Nephron (organoid): ENCODE results near the gene LRRC4B.
A peak's percentile ranks its signal among the peaks of the same experiment; 100 is the strongest.
"Not testable (repeated sequence)": the region's sequence is repeated elsewhere in the genome, so short reads cannot be mapped to it uniquely, and the experiment has no call there.

ENCODE experiments used
- H3K27ac Mint-ChIP-seq, 3 experiments: 2 replicates each; pipeline ENCODE4 v1.8.0; 2020; ENCODE audit warnings: mixed read lengths in 3 of 3, mild to moderate bottlenecking in 2 of 3, moderate library complexity in 1 of 3
- H3K27me3 Mint-ChIP-seq: 2 replicates; pipeline ENCODE4 v1.8.0; 2021; ENCODE audit warnings: low read depth, mild to moderate bottlenecking, moderate library complexity, mixed read lengths
- H3K36me3 Mint-ChIP-seq: 2 replicates; pipeline ENCODE4 v1.8.0; 2020; ENCODE audit warnings: low read depth, mixed read lengths
- H3K4me1 Mint-ChIP-seq: 2 replicates; pipeline ENCODE4 v1.8.0; 2020; ENCODE audit warnings: mixed read lengths
- H3K4me3 Mint-ChIP-seq, 3 experiments: 2 replicates each; pipeline ENCODE4 v1.8.0; 2020; ENCODE audit warnings: mild to moderate bottlenecking in 3 of 3, mixed read lengths in 3 of 3, moderate library complexity in 2 of 3
- H3K9me3 Mint-ChIP-seq: 2 replicates; pipeline ENCODE4 v1.8.0; 2020; ENCODE audit warnings: mixed read lengths
- CTCF ChIP-seq, 3 experiments: fragments of 200-600 bp; sonication (generic); IDR thresholded peaks; one replicate each; pipeline ENCODE4 v1.5.0; 2021; ENCODE audit warnings: antibody characterized with exemption in 3 of 3; ENCODE audit not compliant: unreplicated experiment in 3 of 3

The LRRC4B gene

GRCh38 chr19:50476224-50476906, 91.9 kb downstream of the LRRC4B start, which contains the start of the genes EMC10 and GARIN5A:
TSS of gene EMC10 (plus strand) at chr19:50476507. CDS start at chr19:50476545, 38 bp downstream.
TSS of gene GARIN5A (minus strand) at chr19:50476848. CDS start at chr19:50476388, 460 bp downstream.
- peak within 1 kb of the TSS; percentile 97 to 98 (median 98) for H3K4me3 Mint-ChIP-seq
- TF ChIP-seq CTCF (IDR thresholded peaks at IDR 0.05; ENCODE audit: unreplicated experiment in 3 of 3), result no peak
- H3K27me3 Mint-ChIP-seq, result no peaks in the 10 kb centered on the region

GRCh38 chr19:50475736-50476223, 92.5 kb downstream of the LRRC4B start:
- no peak for TF ChIP-seq CTCF (IDR thresholded peaks at IDR 0.05; ENCODE audit: unreplicated experiment in 3 of 3)
- H3K4me3 Mint-ChIP-seq, result peak overlapping the region; percentile 97 to 98 (median 98)
- peak overlapping the region in 1 of 3 experiments; percentile 99 for H3K27ac Mint-ChIP-seq
- H3K27me3 Mint-ChIP-seq, result no peaks in the 10 kb centered on the region
- peaks cover 3% of the 10 kb centered on the region for H3K9me3 Mint-ChIP-seq
- peaks cover 31% of the 10 kb centered on the region for H3K36me3 Mint-ChIP-seq
- H3K4me1 Mint-ChIP-seq, result peaks cover 14% of the 10 kb centered on the region

More at GRCh38 chr19:50476224-50476906, 91.9 kb downstream of the LRRC4B start, which contains the start of the genes EMC10 and GARIN5A:
- peaks cover 36% of the 10 kb centered on the region for H3K36me3 Mint-ChIP-seq
- peaks cover 14% of the 10 kb centered on the region for H3K4me1 Mint-ChIP-seq
- H3K9me3 Mint-ChIP-seq, result peaks cover 3% of the 10 kb centered on the region
- H3K27ac Mint-ChIP-seq, result peak within 1 kb of the TSS; percentile 89 to 99 (median 98)

- Mint-ChIP-seq H3K4me3 (peak overlapping the region; percentile 80 to 98 (median 97)), H3K27me3 (no peaks in the 10 kb centered on the region), H3K9me3 (peaks cover 3% of the 10 kb centered on the region), H3K4me1 (peaks cover 14% of the 10 kb centered on the region), H3K36me3 (peaks cover 30% of the 10 kb centered on the region), H3K27ac (peak overlapping the region in 2 of 3 experiments; percentile 32 to 34)
- TF ChIP-seq CTCF (IDR thresholded peaks at IDR 0.05; ENCODE audit: unreplicated experiment in 3 of 3), result no peak
Measured at GRCh38 chr19:50475101-50475568, 93.1 kb downstream of the LRRC4B start.

- not testable (repeated sequence) for H3K4me3 Mint-ChIP-seq, H3K27me3 Mint-ChIP-seq, H3K9me3 Mint-ChIP-seq
- H3K4me1 Mint-ChIP-seq, result peaks cover 14% of the 10 kb centered on the region
- peaks cover 18% of the 10 kb centered on the region for H3K36me3 Mint-ChIP-seq
- peak overlapping the region in 1 of 3 experiments; percentile 17 for H3K27ac Mint-ChIP-seq
Measured at GRCh38 chr19:50473336-50473735, 94.9 kb downstream of the LRRC4B start.

GRCh38 chr19:50468818-50469217, 99.4 kb downstream of the LRRC4B start:
- no peak for TF ChIP-seq CTCF (IDR thresholded peaks at IDR 0.05; ENCODE audit: unreplicated experiment in 3 of 3)
- Mint-ChIP-seq H3K36me3 (no peaks in the 10 kb centered on the region), H3K27me3 (peaks cover 1% of the 10 kb centered on the region), H3K9me3 (no peaks in the 10 kb centered on the region), H3K4me1 (peaks cover 3% of the 10 kb centered on the region), H3K27ac (no peak overlapping the region), H3K4me3 (no peak overlapping the region)

GRCh38 chr19:50467566-50467965, 100.7 kb downstream of the LRRC4B start:
- no peak overlapping the region for H3K4me3 Mint-ChIP-seq
- H3K27ac Mint-ChIP-seq, result no peak overlapping the region
- H3K4me1 Mint-ChIP-seq, result peaks cover 3% of the 10 kb centered on the region
- peaks cover 3% of the 10 kb centered on the region for H3K27me3 Mint-ChIP-seq
- TF ChIP-seq CTCF (IDR thresholded peaks at IDR 0.05; ENCODE audit: unreplicated experiment in 3 of 3), result no peak
- H3K36me3 Mint-ChIP-seq, result no peaks in the 10 kb centered on the region
- H3K9me3 Mint-ChIP-seq, result no peaks in the 10 kb centered on the region
